ENCODE measurements around the gene NCOA6.

- TF ChIP-seq, protein P1, sequence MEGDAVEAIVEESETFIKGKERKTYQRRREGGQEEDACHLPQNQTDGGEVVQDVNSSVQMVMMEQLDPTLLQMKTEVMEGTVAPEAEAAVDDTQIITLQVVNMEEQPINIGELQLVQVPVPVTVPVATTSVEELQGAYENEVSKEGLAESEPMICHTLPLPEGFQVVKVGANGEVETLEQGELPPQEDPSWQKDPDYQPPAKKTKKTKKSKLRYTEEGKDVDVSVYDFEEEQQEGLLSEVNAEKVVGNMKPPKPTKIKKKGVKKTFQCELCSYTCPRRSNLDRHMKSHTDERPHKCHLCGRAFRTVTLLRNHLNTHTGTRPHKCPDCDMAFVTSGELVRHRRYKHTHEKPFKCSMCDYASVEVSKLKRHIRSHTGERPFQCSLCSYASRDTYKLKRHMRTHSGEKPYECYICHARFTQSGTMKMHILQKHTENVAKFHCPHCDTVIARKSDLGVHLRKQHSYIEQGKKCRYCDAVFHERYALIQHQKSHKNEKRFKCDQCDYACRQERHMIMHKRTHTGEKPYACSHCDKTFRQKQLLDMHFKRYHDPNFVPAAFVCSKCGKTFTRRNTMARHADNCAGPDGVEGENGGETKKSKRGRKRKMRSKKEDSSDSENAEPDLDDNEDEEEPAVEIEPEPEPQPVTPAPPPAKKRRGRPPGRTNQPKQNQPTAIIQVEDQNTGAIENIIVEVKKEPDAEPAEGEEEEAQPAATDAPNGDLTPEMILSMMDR (IDR thresholded peaks at IDR 0.05) = no peak
- no peak for TF ChIP-seq POLR2A (IDR thresholded peaks at IDR 0.05)
Observed at GRCh38 chr20:34689486-34689885, 136.0 kb downstream of the NCOA6 start.
